HG02840 (cell line): ENCODE data around the gene BRIP1.

Experiments
- ATAC-seq: cut with Tn5 transposase; IDR thresholded peaks from one replicate; pipeline ENCODE4 v1.9.1; 2021; ENCODE audit warnings: mild to moderate bottlenecking, moderate library complexity, moderate number of reproducible peaks; ENCODE audit not compliant: unreplicated experiment, low FRiP score

BRIP1 gene

GRCh38 chr17:61646482-61646881, 216.8 kb downstream of the BRIP1 start:
- ATAC-seq, result no peak

- no peak for ATAC-seq
Observed at GRCh38 chr17:61645920-61646319, 217.4 kb downstream of the BRIP1 start.

DNA sequence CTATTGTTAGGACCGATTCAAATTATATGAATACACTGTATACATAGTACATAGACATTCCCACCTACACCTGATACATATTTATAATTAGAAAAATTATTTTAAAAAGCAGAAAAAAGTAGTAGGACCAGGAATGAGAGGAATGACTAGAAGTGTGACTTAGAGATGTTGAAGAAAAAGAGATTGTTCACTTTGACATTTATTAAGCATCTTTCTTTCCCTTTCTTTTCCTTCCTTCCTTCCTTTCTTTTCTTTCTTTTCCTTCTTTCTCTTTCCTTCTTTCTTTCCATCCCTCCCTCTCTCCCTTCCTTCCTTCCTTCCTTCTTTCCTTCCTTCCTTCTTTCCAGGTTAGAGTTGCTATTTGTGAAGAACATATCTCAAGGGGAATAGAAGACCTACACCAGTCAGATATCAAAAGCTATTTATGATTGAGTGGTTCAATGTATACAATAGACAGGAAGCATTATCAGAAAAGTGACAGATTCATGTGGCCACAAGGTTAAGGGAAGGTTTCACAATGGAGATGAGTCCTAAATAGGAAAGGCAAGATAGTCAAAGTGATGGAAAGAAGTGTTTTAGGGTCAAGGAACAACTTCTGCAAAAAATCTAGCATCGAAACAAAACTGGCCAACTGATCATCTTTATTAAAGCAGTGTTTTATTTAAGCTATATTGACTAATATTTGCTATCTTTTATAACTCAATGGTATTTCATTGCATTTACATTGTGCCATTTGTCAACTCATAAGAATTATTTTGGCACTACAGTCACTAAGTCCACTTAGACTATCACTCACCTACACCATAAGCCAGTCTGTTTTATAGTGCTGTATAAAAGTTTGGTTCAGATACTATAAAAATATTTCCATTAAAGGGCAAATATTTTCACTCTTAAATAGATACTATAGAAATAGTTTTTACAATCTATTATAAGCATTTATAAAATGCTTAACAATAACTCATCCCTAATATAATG, 218.2 kb downstream of the BRIP1 start:
- no peak for ATAC-seq

- ATAC-seq, result no peak
Observed at GRCh38 chr17:61642768-61643167, 220.6 kb downstream of the BRIP1 start.

GRCh38 chr17:61641715-61642114, 221.6 kb downstream of the BRIP1 start:
- no peak for ATAC-seq

GRCh38 chr17:61641084-61641483, 222.2 kb downstream of the BRIP1 start:
- no peak for ATAC-seq

DNA sequence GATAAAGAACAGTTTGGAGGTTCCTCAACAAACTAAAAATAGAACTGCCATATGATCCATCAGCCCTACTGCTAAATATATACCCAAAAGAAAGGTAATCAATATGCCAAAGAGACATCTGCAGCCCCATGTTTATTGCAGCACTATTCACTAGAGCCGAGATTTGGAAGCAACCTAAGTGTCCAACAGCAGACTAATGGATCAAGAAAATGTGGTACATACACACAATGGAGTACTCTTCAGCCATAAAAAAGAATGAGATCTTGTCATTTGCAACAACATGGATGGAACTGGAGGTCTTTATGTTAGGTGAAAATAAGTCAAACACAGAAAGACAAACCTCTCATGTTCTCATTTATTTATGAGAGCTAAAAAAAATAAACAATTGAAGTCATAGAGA, 223.5 kb downstream of the BRIP1 start:
- no peak for ATAC-seq

- no peak for ATAC-seq
Observed at GRCh38 chr17:61638087-61638486, 225.2 kb downstream of the BRIP1 start.

GRCh38 chr17:61635913-61636432, 227.4 kb downstream of the BRIP1 start:
- no peak for ATAC-seq

DNA sequence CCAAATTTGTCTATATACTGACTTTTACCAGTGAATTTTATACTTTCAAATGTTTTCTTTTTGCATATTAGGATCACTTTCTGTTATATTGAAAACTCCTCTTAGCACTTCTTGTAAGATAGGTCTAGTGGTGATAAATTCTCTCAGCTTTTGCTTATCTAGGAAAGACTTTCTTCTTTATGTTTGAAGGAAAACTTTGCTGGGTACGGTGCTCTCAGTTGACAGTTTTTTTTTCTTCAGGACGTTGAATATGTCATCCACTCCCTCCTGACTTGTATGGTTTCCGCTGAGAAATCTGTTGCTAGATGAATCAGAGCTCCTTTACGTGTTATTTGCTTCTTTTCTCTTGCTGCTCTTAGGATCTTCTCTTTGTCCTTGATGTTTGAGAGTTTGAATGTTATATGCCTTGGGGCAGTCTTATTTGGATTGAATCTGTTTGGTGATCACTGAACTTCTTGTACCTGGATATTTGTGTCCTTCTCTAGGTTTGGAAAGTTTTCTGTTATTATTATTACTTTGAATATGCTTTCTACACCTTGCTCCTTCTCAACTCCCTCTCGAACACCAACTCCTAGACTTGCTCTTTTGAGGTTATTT, 228.3 kb downstream of the BRIP1 start:
- no peak for ATAC-seq

DNA sequence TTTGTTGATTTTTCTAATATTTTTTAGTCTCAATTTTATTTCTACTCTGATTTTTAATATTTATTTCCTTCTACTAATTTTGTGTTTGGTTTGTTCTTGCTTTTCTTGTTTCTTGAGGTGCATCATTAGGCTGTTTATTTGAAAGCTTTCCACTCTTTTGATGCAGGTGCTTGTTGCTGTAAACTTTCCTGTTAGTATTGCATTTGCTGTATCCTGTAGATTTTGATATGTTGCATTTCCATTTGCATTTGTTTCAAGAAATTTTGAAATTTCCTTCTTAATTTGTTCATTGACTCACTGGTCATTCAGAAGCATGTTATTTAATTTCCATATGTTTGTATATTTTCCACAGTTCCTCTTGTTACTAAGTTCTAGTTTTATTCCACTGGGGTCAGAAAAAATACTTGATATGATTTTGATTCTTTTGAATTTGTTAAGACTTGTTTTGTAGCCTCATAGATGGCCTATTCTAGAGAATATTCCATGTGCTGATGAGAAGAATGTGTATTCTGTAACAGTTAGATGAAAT, 229.3 kb downstream of the BRIP1 start:
- ATAC-seq, result no peak

GRCh38 chr17:61632826-61633225, 230.5 kb downstream of the BRIP1 start:
- ATAC-seq, result no peak

- ATAC-seq, result no peak
Observed at GRCh38 chr17:61631800-61632199, 231.5 kb downstream of the BRIP1 start.
